WI38 (cell line): ENCODE results near the gene RELL1.
"Not testable (repeated sequence)": the region's sequence is repeated elsewhere in the genome, so short reads cannot be mapped to it uniquely, and the experiment has no call there.

Source experiments
- H3K4me3 ChIP-seq: 2 replicates; pipeline ENCODE4 v1.5.1; 2011; ENCODE audit warnings: low read depth, mild to moderate bottlenecking, control low read depth, low read length
- TF ChIP-seq, protein P1 (sequence below): IDR thresholded peaks from 2 replicates; pipeline ENCODE4 v1.5.1; 2012; ENCODE audit warnings: low read depth, mild to moderate bottlenecking, control low read depth, low read length

RELL1 gene

DNA sequence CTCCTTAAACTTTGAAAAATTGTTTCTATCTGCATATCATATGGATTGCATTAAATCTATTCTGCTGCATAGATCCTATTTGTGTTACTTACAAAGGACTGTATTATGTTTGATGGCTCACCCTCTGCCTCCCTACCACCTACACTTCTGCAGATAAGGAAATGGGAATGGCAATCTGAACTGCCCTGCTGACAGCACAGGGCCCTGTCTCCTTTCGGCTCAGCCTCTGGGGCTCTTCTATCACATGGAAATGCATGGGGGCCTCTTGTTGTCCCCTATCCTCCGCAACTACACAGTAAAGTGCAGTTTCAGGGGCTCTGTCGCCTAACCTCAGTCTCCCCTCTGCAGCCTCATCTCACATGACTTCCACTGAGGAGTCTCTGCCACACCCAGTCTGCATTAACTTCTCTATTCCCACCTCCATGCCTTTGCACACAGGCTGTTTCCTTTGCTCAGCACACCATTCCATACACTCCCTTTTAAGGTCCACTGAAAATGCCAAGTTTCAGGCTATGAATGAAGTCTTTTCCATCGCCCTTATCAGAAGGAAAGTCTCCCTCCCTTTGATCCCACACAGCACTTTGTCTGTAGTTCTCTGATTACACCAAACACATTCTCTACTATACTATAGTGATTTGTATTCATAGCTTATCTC lies 12.5 kb downstream of the RELL1 start:
- TF ChIP-seq, protein P1, sequence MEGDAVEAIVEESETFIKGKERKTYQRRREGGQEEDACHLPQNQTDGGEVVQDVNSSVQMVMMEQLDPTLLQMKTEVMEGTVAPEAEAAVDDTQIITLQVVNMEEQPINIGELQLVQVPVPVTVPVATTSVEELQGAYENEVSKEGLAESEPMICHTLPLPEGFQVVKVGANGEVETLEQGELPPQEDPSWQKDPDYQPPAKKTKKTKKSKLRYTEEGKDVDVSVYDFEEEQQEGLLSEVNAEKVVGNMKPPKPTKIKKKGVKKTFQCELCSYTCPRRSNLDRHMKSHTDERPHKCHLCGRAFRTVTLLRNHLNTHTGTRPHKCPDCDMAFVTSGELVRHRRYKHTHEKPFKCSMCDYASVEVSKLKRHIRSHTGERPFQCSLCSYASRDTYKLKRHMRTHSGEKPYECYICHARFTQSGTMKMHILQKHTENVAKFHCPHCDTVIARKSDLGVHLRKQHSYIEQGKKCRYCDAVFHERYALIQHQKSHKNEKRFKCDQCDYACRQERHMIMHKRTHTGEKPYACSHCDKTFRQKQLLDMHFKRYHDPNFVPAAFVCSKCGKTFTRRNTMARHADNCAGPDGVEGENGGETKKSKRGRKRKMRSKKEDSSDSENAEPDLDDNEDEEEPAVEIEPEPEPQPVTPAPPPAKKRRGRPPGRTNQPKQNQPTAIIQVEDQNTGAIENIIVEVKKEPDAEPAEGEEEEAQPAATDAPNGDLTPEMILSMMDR = no peak
- H3K4me3 ChIP-seq = no peak overlapping the region

DNA sequence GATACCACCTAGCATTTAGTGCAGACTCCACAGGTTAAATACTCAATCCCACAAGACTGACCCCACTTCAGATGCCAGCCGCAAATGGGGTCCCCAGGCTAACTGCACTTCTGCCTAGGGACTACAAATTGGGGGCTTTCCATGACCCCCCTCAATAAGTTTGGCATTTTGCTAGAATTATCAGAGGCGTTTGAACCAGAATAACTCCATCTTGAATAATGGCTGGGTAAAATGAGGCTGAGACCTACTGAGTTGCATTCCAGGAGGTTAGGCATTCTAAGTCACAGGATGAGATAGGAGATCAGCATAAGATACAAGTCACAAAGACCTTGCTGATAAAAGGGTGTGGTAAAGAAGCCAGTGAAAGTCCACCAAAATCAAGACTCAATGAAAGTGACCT lies 15.1 kb downstream of the RELL1 start:
- TF ChIP-seq, protein P1 = no peak
- H3K4me3 ChIP-seq = no peak overlapping the region

DNA sequence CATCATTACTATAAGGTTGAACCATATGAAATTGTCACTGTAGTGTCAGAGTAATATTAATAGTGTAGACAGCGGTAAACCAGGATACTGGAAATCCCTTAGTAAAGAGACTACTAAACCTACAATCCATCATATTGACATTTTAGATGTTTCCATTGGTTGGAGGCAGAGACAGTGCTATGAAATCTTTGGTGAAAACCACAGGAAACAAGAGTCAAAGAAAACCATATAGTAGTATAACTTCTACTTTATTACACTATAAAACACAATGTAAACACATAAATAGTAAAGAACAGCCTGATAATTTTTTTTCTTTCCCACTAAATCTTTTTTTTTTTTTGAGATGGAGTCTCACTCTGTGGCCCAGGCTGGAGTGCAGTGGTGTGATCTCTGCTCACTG lies 15.9 kb downstream of the RELL1 start:
- no peak overlapping the region for H3K4me3 ChIP-seq
- TF ChIP-seq, protein P1 = no peak

DNA sequence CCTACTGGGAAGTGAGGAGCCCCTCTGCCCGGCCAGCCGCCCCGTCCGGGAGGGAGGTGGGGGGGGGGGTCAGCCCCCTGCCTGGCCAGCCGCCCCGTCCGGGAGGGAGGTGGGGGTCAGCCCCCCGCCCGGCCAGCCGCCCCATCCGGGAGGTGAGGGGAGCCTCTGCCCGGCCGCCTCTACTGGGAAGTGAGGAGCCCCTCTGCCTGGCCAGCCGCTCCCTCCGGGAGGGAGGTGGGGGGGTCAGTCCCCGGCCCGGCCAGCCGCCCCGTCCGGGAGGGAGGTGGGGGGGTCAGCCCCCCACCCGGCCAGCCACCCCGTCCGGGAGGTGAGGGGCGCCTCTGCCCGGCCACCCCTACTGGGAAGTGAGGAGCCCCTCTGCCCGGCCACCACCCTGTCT lies 17.1 kb downstream of the RELL1 start:
- not testable (repeated sequence) for H3K4me3 ChIP-seq

DNA sequence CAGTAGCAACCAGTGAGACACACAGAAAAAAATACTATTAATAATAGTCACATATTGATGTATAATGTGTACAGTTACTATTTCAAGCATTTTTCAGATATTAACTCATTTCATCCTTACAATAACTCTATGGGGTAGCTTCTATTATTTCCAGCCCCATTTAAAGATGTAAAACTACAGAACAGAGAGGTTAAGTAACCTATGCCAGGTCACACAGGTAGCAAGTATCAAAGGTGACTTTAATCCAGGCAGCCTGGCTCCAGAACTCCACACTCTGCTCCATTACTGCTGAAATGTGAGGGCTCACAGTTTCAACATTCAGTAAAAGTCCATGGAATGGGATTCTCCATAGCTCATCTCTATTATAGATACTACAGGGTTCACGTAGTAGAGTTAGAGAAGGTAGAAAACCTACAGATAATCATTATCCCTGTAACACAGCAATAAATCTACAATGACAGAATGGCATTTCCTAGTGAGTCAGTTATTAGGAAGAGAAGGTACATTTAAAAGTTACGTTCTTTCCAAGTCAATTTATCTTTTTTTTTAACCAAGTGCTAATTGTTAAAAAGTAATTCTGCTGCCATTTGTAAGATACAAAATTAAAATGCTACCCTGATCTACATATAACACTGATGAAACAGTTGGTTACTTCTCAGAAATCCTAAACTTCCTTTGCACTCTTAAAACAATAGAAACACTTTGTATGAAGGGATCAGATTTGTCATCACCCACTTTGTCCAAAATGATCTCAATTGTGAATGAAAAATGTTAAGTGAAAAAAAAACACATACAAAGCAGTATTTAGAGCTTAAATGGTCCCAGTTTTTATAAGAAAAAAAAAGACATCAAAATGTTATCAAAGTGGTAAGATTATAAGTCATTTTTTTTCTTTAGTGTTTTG lies 18.7 kb downstream of the RELL1 start:
- TF ChIP-seq, protein P1 = no peak
- H3K4me3 ChIP-seq = no peak overlapping the region

DNA sequence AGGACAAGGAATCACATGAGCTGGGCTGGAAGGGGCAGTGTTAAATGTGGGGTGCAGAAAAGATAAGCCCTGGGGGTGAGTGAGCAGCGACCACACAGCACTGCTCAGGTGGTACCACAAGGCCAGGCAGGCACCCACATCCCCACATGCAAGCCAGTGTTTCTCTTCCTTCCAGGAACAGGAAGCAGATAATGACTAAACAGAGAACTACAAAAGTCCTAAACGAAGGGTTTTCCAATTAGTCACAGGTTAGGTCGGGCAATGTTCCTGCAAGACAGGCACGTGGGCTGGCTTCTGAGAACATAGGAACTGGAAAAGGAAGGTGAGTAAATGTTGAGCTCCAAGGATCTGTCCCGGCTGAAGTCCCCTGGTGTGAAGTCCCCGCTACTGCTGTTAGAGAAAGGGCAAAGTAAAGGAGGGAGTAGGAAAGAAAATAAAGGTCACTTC lies 19.5 kb downstream of the RELL1 start:
- TF ChIP-seq, protein P1 = peak; percentile 26; the same call in 1 of the 2 replicates
- 0 out of 2 replicates have a peak overlapping the region, but pooled peaks have one; percentile 2 for H3K4me3 ChIP-seq

DNA sequence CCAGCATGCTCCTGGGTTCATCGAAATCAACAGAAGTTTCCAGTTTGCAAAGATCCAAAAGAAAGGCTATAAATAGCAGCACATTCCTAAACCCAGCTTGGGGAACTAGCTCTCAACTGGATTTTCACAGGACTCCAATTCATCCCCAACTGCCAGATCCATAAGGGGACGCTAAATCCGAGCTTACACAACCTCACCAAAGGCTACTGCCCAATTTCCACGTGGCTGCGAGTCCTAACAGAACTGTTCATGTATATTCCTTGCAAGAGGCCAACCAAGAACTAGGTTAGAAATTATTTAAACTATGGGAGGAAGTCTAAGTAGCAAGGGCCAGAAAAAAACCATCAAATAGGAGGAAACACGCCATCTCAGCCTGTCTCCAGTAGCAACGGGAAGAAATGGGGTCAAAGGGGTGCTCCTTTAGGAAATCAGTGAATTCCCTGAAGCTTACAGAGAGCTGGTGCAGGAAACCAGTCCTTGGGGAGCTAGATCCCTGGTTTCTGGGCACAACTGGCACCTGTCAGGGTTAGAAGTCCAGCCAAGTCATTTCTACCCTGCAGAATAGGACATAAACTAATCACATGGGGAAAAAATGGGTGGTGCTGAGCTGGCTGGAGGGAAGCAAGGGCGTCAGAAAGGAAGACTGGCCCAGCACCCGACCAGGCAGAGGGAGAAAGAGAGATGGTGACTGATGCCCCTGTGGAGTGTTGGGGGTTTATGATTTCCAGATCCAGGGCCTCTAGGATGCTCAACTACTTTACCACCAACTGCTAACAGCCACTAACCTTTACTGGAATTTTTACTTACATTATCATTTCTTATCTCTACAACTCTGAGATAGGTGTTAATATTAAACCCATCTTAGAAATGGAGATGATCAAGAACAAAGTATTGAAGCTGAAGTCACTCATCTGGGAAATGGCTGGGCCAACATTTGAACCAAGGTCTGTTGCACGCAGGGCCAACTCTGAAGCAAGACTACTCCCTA lies 20.5 kb downstream of the RELL1 start:
- TF ChIP-seq, protein P1 = no peak
- H3K4me3 ChIP-seq = no peak overlapping the region
